B cell (primary cell): ENCODE data around the gene MCEMP1. TPM values are rescaled to one million over a fixed set of nuclear protein-coding genes. Genes with fewer than 3 reads are reported as not detected.

Experiments used
- ATAC-seq: fragments of 200-7000 bp; cut with Tn5 transposase; one replicate; pipeline ENCODE4 v1.10.0; 2021; ENCODE audit warnings: low read depth, mild to moderate bottlenecking, moderate number of reproducible peaks, moderate library complexity
- CTCF ChIA-PET: fragments of 350-600 bp; sonication (Branson Sonifier 250); formaldehyde crosslinking; loops from one replicate; lab custom pipeline; 2021; ENCODE audit warnings: antibody characterized with exemption, inconsistent platforms; lab: Charles Lee
- POLR2A ChIA-PET: fragments of 350-600 bp; sonication (Branson Sonifier 250); formaldehyde crosslinking; loops from one replicate; lab custom pipeline; 2021; ENCODE audit warnings: antibody characterized with exemption; lab: Charles Lee
- DNase-seq: peaks from one replicate; pipeline ENCODE4 v3.0.0; 2013
- H2AFZ ChIP-seq: 2 replicates; pipeline ENCODE4 v1.6.1; 2012; ENCODE audit warnings: mild to moderate bottlenecking, low read depth, low read length; ENCODE audit not compliant: insufficient read depth, poor library complexity, severe bottlenecking
- H3K27ac ChIP-seq, 2 donors: 1 replicate in 1 of 2; 2 replicates in 1 of 2; pipeline ENCODE4 v1.5.1; 2012 to 2013; ENCODE audit warnings: low read length in 2 of 2, mild to moderate bottlenecking in 2 of 2, moderate library complexity in 1 of 2
- H3K27me3 ChIP-seq, 4 experiments: fragments of 200-600 bp in 1 of 4; sonication (generic) in 1 of 4; replicated peaks in 1 of 4; 1 replicate in 2 of 4; 2 replicates in 2 of 4; pipeline versions ENCODE4 v1.6.1 to v1.7.0; 2013 to 2016; ENCODE audit warnings: low read length in 3 of 4, mild to moderate bottlenecking in 2 of 4, mixed read lengths in 1 of 4, moderate library complexity in 1 of 4; ENCODE audit not compliant: insufficient read depth in 4 of 4, control insufficient read depth in 3 of 4; ENCODE audit errors: control extremely low read depth in 1 of 4
- H3K36me3 ChIP-seq, 2 experiments: replicated peaks in 1 of 2; 1 replicate in 1 of 2; 2 replicates in 1 of 2; pipeline versions ENCODE4 v1.6.1 to v1.7.1; 2013; ENCODE audit warnings: low read length in 1 of 2; ENCODE audit not compliant: insufficient read depth in 2 of 2, control insufficient read depth in 1 of 2; ENCODE audit errors: control extremely low read depth in 1 of 2, extremely low read depth in 1 of 2
- H3K4me1 ChIP-seq, 2 donors: fragments of 200-600 bp in 1 of 2; sonication (generic) in 1 of 2; 1 replicate in 1 of 2; 2 replicates in 1 of 2; pipeline versions ENCODE4 v1.5.1 to v1.6.1; 2013 to 2017; ENCODE audit warnings: low read length in 2 of 2; ENCODE audit not compliant: control insufficient read depth in 2 of 2, insufficient read depth in 2 of 2
- H3K4me2 ChIP-seq: replicated peaks from 2 replicates; pipeline ENCODE3; 2012; ENCODE audit warnings: mild to moderate bottlenecking, low read depth, low read length; ENCODE audit not compliant: poor library complexity, severe bottlenecking
- H3K4me3 ChIP-seq, 5 experiments: fragments of 200-600 bp in 1 of 5; sonication (generic) in 1 of 5; 1 replicate in 3 of 5; 2 replicates in 2 of 5; pipeline versions ENCODE4 v1.5.1 to v1.7.0; 2011 to 2016; ENCODE audit warnings: low read length in 4 of 5, mild to moderate bottlenecking in 4 of 5, low read depth in 2 of 5, control low read depth in 1 of 5, moderate library complexity in 1 of 5; ENCODE audit not compliant: insufficient read depth in 1 of 5; ENCODE audit errors: control extremely low read depth in 1 of 5, extremely low read depth in 1 of 5
- H3K79me2 ChIP-seq: fragments of 200-600 bp; sonication (generic); one replicate; pipeline ENCODE4 v1.6.0; 2016; ENCODE audit warnings: low read length; ENCODE audit not compliant: control insufficient read depth, insufficient read depth
- H3K9ac ChIP-seq: fragments of 200-600 bp; sonication (generic); 2 replicates; pipeline ENCODE4 v1.6.1; 2017; ENCODE audit warnings: mild to moderate bottlenecking, low read length, moderate library complexity
- H3K9me3 ChIP-seq, 3 donors: one replicate each; pipeline versions ENCODE4 v1.6.1 to v1.7.1; 2013; ENCODE audit warnings: low read length in 2 of 3; ENCODE audit not compliant: control insufficient read depth in 2 of 3, insufficient read depth in 1 of 3; ENCODE audit errors: control extremely low read depth in 1 of 3
- H4K20me1 ChIP-seq: 2 replicates; pipeline ENCODE4 v1.6.0; 2012; ENCODE audit warnings: mild to moderate bottlenecking, low read length; ENCODE audit not compliant: insufficient read depth, control insufficient read depth, poor library complexity, severe bottlenecking
- H3K27ac Mint-ChIP-seq: one replicate; pipeline ENCODE4 v1.8.0; 2021; ENCODE audit warnings: mixed read lengths
- H3K27me3 Mint-ChIP-seq: one replicate; pipeline ENCODE4 v1.8.0; 2021; ENCODE audit warnings: mixed read lengths
- H3K4me1 Mint-ChIP-seq: one replicate; pipeline ENCODE4 v1.8.0; 2021; ENCODE audit warnings: mixed read lengths
- H3K4me3 Mint-ChIP-seq: one replicate; pipeline ENCODE4 v1.8.0; 2021; ENCODE audit warnings: mixed read lengths
- H3K9me3 Mint-ChIP-seq: one replicate; pipeline ENCODE4 v1.8.0; 2022; ENCODE audit warnings: mixed read lengths; ENCODE audit not compliant: insufficient read depth
- CTCF ChIP-seq: fragments of 200-600 bp; IDR thresholded peaks from one replicate; pipeline ENCODE4 v1.8.0; 2022; ENCODE audit warnings: antibody characterized with exemption, mild to moderate bottlenecking
- EZH2 ChIP-seq: IDR thresholded peaks from 2 replicates; pipeline ENCODE4 v1.6.1; 2012; ENCODE audit warnings: borderline replicate concordance, low read depth, mild to moderate bottlenecking, moderate library complexity, low read length; ENCODE audit not compliant: insufficient read depth, poor library complexity, severe bottlenecking
- WGBS: methylation state at CpG from one replicate; pipeline ENCODE4 v1.1.5; 2013; ENCODE audit warnings: missing lambda C conversion rate; ENCODE audit not compliant: insufficient coverage; 5-methylcytosine and 5-hydroxymethylcytosine counted together
- intact Hi-C: fragments of 100-400 bp; cut with micrococcal nuclease; formaldehyde crosslinking; loops from one replicate; pipeline ENCODE4 v1.10.0; 2022
- polyA plus RNA-seq: library from polyadenylated mRNA; depleted of rRNA; stranded (reverse); fragments of >200 nt; gene quantifications from 2 replicates; pipeline ENCODE4 v1.2.3, GENCODE V29; 2012
- total RNA-seq, 2 donors: library from RNA; stranded (reverse); fragments of 120-200 nt in 1 of 2; gene quantifications; 1 replicate in 1 of 2; 2 replicates in 1 of 2; pipeline versions ENCODE4 v1.2.3 to v1.2.4, GENCODE V29; 2013 to 2022

The MCEMP1 gene
- total and polyA plus RNA-seq, 2 donors (not counting 1 experiment from before 2014, with no cell fraction given): 0.57 TPM; not detected in 1

GRCh38 chr19:7694499-7694898 lies 17.6 kb downstream of the MCEMP1 start:
- 18% methylated on average over 3 of the region's 4 CpGs for WGBS
- Histone ChIP-seq H3K4me2 (peak overlapping the region; percentile 66), H3K4me1 (peaks cover 86 to 88% of the 10 kb centered on the region in 2 donors), H3K9ac (peak overlapping the region; percentile 6), H3K9me3 (no peaks in the 10 kb centered on the region), H3K36me3 (peaks cover 0 to 71% of the 10 kb centered on the region in 2 experiments), H3K27me3 (no peaks in the 10 kb centered on the region), H4K20me1 (peaks cover 37% of the 10 kb centered on the region), H3K27ac (peak overlapping the region; percentile 66 to 68), H3K79me2 (peaks cover 89% of the 10 kb centered on the region), H2AFZ (no peak overlapping the region), H3K4me3 (peak overlapping the region in 2 of 5 experiments; percentile 21 to 47)
- Mint-ChIP-seq H3K4me3 (peak overlapping the region; percentile 71), H3K27ac (peak overlapping the region; percentile 93), H3K27me3 (no peaks in the 10 kb centered on the region), H3K4me1 (peaks cover 51% of the 10 kb centered on the region), H3K9me3 (no peaks in the 10 kb centered on the region)
- ChIA-PET CTCF (interaction anchor here (0.5 to 3.8 kb wide), 5 partner anchors 10 to 559 kb away, joined by 3 to 14 read pairs (median 4); partner anchors contain the start of gene TRAPPC5), POLR2A (interaction anchor here (0.7 to 3.0 kb wide), 3 partner anchors 11 to 595 kb away, joined by 3 to 9 read pairs (median 4); no protein-coding TSS in a partner anchor)
- no peak for TF ChIP-seq EZH2
- no peak for TF ChIP-seq CTCF
- ATAC-seq (peak; percentile 78), DNase-seq (peak; percentile 82)
- intact Hi-C loops: loop anchor here (1.0 kb wide), 2 partner anchors 8 to 13 kb away; partner anchors contain the start of gene FCER2

GRCh38 chr19:7697721-7698287 lies 20.9 kb downstream of the MCEMP1 start:
- H3K9me3 ChIP-seq: peaks cover 0 to 6% (median 0%) of the 10 kb centered on the region in 3 donors
- TF ChIP-seq CTCF: no peak
- no peak for TF ChIP-seq EZH2
- peaks cover 0 to 48% of the 10 kb centered on the region in 2 experiments for H3K36me3 ChIP-seq
- intact Hi-C loops: loop anchor here (5.0 kb wide), 1 partner anchor 99 kb away; no protein-coding TSS in a partner anchor
- Mint-ChIP-seq H3K4me1 (peaks cover 71% of the 10 kb centered on the region), H3K4me3 (peak overlapping the region; percentile 2), H3K9me3 (no peaks in the 10 kb centered on the region), H3K27me3 (no peaks in the 10 kb centered on the region), H3K27ac (peak overlapping the region; percentile 84)
- no peak for DNase-seq
- H3K4me3 ChIP-seq: no peak overlapping the region
- no peak for ATAC-seq
- peak overlapping the region; percentile 68 for H3K4me2 ChIP-seq
- CTCF ChIA-PET: interaction anchor here (1.0 to 8.3 kb wide), 4 partner anchors 14 to 103 kb away, joined by 3 to 58 read pairs (median 30); partner anchors contain the start of gene TRAPPC5
- H3K79me2 ChIP-seq: peaks cover 93% of the 10 kb centered on the region
- WGBS: 98% methylated on average over 9 of the region's 10 CpGs
- H3K27me3 ChIP-seq: no peaks in the 10 kb centered on the region
- H4K20me1 ChIP-seq: peaks cover 10% of the 10 kb centered on the region
- H3K27ac ChIP-seq: peak overlapping the region in 1 of 2 donors; percentile 60
- no peak overlapping the region for H2AFZ ChIP-seq
- peaks cover 87 to 96% of the 10 kb centered on the region in 2 donors for H3K4me1 ChIP-seq
- POLR2A ChIA-PET: interaction anchor here (1.0 to 1.2 kb wide), 2 partner anchors 13 to 17 kb away, joined by 3 to 4 read pairs; partner anchors contain the start of gene TRAPPC5
- no peak overlapping the region for H3K9ac ChIP-seq
